SK-N-MC (cell line): ENCODE results near the gene TEX44.

ENCODE experiments used
- EZH2 ChIP-seq: fragments of 200-600 bp; sonication (generic); IDR thresholded peaks from one replicate; pipeline ENCODE4 v1.6.1; 2017; ENCODE audit warnings: antibody characterized with exemption
- FOXP2 ChIP-seq: optimal IDR thresholded peaks from 2 replicates; pipeline ENCODE3; 2011; ENCODE audit warnings: mild to moderate bottlenecking, moderate library complexity; ENCODE audit not compliant: insufficient read depth; ENCODE audit errors: extremely low read length, control extremely low read depth
- POLR2AphosphoS5 ChIP-seq: IDR thresholded peaks from 2 replicates; pipeline ENCODE4 v1.6.1; 2012; ENCODE audit warnings: mild to moderate bottlenecking, low read depth, low read length, borderline replicate concordance

DNA sequence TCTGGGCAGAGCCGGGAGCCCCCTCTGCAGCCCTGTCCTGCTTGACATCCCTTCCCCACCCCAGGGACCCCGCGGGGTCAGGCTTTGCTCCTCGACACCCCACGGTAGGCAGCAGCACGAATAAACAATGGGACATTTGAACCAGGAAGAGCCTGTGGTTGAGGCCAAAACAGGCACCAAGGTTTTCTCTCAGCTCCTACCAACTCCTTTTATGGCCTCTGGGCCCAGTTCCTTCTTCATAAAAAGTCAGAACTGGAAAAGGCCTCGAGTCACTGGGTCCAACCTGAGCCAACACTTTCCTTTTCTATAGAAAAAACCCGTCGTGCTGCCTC, 20.6 kb downstream of the TEX44 start:
- TF ChIP-seq EZH2 (no peak), POLR2AphosphoS5 (no peak), FOXP2 (no peak)
